Bronchial epithelial cell (primary cell): Measurements from ENCODE around the gene SFMBT2. TPM values are rescaled to one million over a fixed set of nuclear protein-coding genes. Genes with fewer than 3 reads are reported as not detected.

Source experiments
- DNase-seq: peaks from one replicate; pipeline ENCODE4 v3.0.0-alpha.2; 2010; ENCODE audit warnings: low read depth
- FAIRE-seq: peaks from 2 replicates; lab custom pipeline; 2011; peaks lifted over from hg19 to GRCh38; lab: Jason Lieb, UNC
- H3K27me3 ChIP-seq: 2 replicates; pipeline ENCODE4 v1.5.1; 2011; ENCODE audit warnings: low read length; ENCODE audit not compliant: control insufficient read depth, insufficient read depth
- H3K36me3 ChIP-seq: 2 replicates; pipeline ENCODE4 v1.5.1; 2011; ENCODE audit warnings: low read length; ENCODE audit not compliant: control insufficient read depth, insufficient read depth
- H3K4me3 ChIP-seq: 2 replicates; pipeline ENCODE4 v1.5.1; 2011; ENCODE audit warnings: mild to moderate bottlenecking, low read depth, low read length, control low read depth
- CTCF ChIP-seq: IDR thresholded peaks from 2 replicates; pipeline ENCODE4 v1.5.1; 2011; ENCODE audit warnings: mild to moderate bottlenecking, moderate library complexity, low read length, control low read depth, inconsistent platforms; ENCODE audit not compliant: insufficient read depth, severe bottlenecking
- total RNA-seq: library from RNA; depleted of rRNA; stranded (reverse); fragments of >200 nt; gene quantifications from 2 replicates; pipeline ENCODE4 v1.2.1, GENCODE V29; 2014

SFMBT2 gene
- total RNA-seq, 1 donor from 2014 or later = under 0.01 TPM

- no peak for TF ChIP-seq CTCF
- H3K36me3 ChIP-seq = no peaks in the 10 kb centered on the region
- no peaks in the 10 kb centered on the region for H3K27me3 ChIP-seq
- FAIRE-seq (no peak), DNase-seq (no peak)
- no peak overlapping the region for H3K4me3 ChIP-seq
Observed at GRCh38 chr10:7159517-7159916, 251.3 kb downstream of the SFMBT2 start.

- no peaks in the 10 kb centered on the region for H3K36me3 ChIP-seq
- TF ChIP-seq CTCF = no peak
- no peaks in the 10 kb centered on the region for H3K27me3 ChIP-seq
- DNase-seq = no peak
- FAIRE-seq = no peak
- no peak overlapping the region for H3K4me3 ChIP-seq
Observed at GRCh38 chr10:7157091-7157490, 253.7 kb downstream of the SFMBT2 start.

GRCh38 chr10:7153750-7154149 lies 257.1 kb downstream of the SFMBT2 start:
- TF ChIP-seq CTCF = no peak
- peak; percentile 15 for DNase-seq
- FAIRE-seq = no peak
- H3K36me3 ChIP-seq = no peaks in the 10 kb centered on the region
- no peak overlapping the region for H3K4me3 ChIP-seq
- no peaks in the 10 kb centered on the region for H3K27me3 ChIP-seq

- DNase-seq (no peak), FAIRE-seq (no peak)
- H3K27me3 ChIP-seq = no peaks in the 10 kb centered on the region
- no peaks in the 10 kb centered on the region for H3K36me3 ChIP-seq
- no peak overlapping the region for H3K4me3 ChIP-seq
- no peak for TF ChIP-seq CTCF
Observed at GRCh38 chr10:7152982-7153381, 257.9 kb downstream of the SFMBT2 start.

GRCh38 chr10:7152341-7152740 lies 258.5 kb downstream of the SFMBT2 start:
- DNase-seq = no peak
- TF ChIP-seq CTCF = no peak
- no peak for FAIRE-seq
- Histone ChIP-seq H3K4me3 (no peak overlapping the region), H3K36me3 (no peaks in the 10 kb centered on the region), H3K27me3 (no peaks in the 10 kb centered on the region)

GRCh38 chr10:7151538-7151937 lies 259.3 kb downstream of the SFMBT2 start:
- FAIRE-seq (no peak), DNase-seq (no peak)
- Histone ChIP-seq H3K4me3 (no peak overlapping the region), H3K36me3 (no peaks in the 10 kb centered on the region), H3K27me3 (no peaks in the 10 kb centered on the region)
- no peak for TF ChIP-seq CTCF
